GM19324 (cell line): Measurements from ENCODE around the gene RASA4B.
"Not testable (repeated sequence)": the region's sequence is repeated elsewhere in the genome, so short reads cannot be mapped to it uniquely, and the experiment has no call there.

Experiments used
- ATAC-seq: cut with Tn5 transposase; IDR thresholded peaks from one replicate; pipeline ENCODE4 v1.9.1; 2021; ENCODE audit warnings: mild to moderate bottlenecking, moderate library complexity; ENCODE audit not compliant: unreplicated experiment, low FRiP score

RASA4B gene

DNA sequence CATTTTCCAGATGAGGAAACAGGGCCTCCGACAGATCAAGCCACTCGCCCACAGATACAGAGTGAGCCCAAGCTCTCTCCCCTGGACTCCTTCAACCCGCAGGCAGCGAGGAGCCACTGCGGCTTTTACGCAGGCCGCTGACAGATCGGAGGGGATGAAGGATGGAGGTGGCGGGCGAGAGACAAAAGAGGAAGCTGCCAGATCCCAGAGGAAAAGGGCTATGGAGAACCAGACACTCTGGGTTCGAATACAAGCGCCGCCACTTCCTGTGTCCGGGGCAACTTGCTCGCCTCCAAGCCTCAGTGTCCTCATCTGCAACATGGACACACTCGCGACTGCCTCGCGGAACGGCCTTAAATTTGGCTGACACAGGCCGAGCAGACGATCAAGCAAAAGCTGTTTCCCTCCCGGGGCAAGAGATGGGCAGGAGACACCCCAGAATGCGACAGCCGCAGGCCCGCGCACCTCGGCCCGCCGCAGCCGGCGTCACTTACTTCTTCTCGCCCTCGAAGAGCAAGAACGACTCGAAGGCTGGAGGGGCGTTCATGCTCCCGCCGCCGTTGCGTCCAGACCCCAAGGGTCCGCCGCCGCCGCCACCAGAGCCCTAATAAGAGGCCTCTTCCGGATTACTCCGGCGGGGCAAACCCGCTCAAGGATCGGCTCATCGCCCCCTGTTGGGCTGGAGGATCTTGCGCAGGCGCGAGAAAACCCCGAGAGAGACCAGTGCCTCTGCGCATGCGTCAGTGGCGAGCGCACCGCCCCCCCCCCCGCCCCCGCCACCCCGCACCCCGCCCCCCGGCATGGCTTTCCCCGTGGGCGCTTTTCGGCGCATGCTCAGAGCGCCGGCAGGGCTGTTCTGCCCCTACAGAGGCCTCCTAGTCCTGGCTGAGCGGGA is 39.0 kb downstream of the RASA4B start, which contains the start of gene POLR2J:
Gene POLR2J (minus strand): TSS at position 609 of the 895 bp plus-strand sequence. CDS start 62 bp downstream, at position 547.
- ATAC-seq = peak; percentile 96

DNA sequence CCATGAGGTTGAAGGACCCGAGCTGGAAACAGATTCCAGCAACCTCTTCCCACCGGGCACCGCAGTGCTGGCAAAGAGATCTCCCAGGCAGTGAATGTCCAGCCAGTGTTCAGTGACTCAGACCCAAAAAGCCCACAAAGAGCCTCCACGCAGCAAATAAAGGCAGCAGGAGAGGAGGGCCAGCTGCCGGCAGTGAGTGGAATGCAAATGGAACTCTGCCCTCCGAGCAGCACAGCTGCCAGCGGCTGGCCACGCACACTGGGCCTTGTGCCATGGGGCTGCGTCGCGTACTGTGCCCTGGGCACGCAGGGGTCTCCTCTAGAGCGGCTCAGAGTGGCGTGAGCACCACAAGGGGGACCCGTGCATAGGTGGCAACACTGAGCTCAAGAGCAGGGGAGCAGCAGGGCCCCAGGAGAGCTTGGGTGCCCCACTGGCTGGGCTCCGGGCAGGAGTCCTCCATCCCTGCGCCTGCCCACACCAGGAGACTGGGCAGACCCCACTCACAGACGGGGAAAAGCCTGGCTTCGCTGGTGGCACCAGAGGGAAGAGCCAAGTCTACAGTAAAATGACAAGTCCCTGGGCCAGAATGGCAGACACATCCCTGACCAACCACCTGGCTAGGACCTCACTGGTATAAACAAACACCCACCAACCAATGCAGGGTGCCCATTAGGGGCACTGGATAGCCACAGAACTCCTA is 42.7 kb downstream of the RASA4B start:
- not testable (repeated sequence) for ATAC-seq

DNA sequence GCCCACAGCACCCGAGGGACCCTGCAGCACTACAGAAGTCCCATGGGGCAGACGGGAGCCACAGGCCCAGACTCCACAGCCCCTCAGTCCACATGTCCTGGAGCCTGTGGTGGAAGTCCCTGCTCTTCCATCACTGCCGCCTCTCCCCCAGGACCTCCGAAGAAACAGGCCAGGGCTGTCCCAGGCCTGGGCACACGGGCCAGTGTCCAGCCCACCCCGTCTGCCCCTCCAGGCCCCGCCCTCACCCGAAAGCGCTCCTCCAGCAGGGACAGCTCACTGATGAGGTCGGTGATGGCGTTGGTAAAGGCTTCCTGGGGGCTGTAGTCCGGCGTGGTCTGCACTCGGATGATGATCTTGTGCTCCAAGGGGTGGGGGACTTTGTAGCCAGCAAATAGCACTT is 43.5 kb downstream of the RASA4B start:
- not testable (repeated sequence) for ATAC-seq

DNA sequence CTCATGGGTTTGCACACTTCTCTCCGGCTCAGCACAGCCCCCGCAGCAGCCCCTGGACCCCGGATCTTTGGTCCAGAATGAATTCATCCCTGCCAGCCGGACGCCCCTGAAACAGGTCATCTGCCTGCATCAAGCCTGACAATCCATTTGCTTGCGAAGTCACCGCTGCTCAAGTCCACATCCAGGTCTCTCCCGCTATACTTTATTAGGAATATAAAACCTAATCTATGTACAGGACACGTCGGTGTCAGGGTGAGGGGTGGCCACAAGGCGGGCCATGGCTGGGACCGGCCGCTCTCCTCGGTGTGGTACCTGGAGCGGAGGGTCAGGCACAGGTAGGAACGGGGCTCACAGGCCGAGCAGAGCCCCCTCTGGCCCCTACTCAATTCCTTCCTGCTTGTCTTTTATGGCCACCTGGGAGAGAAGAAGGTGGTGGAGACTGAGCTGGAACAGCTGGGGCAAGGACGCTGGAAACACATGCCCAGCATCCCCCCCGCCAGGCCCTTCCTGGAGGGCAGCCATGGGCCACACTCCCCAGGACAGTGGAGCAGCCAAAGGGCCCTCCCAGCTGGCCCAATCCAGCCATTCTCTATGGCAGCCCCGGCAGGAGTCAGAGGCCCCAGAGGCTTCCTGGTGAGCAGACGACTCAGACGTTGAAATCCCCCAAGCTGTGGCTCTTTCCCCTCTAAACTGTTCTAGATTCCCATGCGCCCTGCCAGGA is 44.1 kb downstream of the RASA4B start:
- no peak for ATAC-seq

DNA sequence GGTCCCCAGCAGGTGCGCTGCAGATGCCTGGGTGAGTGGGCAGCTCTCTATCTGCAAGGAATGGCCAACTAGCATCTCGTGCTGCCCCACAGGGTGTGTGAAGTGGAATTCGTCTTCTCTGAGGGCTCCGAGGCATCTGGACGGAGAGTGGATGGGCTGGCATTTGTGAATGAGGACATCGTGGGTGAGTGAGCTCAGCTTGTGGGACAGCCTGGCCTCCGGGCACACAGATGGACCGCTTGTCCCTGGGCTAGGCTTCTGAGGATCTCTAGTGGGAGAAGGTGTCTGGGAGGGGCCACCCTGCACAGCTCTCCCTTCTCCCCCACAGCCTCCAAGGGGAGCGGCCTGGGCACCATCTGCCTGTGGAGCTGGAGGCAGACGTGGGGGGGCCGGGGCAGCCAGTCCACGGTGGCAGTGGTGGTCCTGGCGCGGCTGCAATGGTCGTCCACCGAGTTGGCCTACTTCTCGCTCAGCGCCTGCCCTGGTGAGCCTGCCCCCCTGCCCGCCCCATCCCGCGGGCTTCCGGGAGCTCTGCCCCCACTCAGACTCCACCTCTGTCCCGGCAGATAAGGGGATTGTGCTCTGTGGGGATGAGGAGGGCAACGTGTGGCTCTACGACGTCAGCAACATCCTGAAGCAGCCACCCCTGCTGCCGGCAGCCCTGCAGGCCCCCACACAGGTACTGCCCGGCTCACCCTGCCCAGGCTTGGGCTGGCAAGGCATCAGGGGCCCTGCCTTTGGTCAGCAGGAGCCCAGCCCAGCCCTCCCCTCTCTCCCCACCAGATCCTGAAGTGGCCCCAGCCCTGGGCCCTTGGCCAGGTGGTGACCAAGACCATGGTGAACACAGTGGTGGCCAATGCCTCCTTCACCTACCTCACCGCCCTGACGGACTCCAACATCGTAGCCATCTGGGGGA is 45.2 kb downstream of the RASA4B start:
- ATAC-seq = no peak

DNA sequence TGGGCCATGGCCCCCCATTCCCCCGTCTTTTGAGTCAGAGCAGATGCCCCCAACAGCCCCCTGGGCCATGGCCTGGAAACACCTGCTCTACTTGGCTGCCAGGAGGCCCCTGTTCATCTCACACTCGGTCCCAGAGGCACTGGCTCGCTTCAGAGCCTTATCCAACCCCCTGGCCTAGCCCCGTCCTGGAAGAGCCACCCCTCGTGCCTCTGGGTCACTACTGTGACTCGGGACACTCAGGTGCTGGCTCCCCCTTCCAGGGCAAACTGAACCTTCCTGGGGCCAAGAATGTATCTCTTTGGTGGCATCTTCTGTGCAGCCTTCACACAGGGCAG is 45.8 kb downstream of the RASA4B start:
- ATAC-seq = no peak

DNA sequence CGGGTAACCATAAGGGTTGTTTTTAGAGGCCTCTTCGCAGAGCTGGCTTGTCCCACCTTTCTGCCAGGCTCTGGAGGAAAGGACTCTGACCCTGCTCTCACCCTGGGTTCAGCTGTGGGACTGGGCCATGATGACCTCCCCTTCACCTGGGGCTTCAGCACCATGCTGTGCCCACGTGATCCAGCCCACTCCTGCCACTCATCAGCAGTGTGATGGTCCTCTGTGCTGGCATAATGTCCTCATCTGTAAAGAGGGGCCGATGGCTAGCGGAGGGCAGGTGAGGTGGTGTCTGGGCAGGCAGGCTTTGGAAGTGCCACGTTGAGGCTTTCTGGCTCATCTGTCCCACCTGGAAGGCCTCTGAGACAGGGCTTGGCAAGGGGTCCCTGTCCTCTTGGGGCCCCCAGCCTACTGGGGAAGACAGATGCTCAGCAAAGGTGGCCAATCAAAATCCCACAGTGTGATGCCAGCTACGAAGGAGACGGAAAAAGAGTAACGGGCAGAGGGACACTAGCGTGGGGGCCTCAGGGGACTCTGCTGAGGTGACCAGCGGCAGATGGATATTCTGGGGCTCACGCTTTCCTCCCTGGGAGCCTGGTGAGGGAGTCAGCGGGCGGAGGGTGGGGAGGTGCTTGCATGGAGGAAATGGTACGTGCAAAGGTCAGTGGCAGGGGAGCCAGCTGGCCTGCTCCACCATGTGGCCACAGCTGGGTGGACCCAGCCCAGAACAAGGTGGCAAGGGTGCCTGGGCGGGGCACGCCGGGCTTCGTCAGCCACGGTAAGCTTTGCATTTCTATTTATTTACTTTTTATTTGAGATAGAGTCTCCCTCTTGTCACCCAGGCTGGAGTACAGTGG is 47.4 kb downstream of the RASA4B start:
- no peak for ATAC-seq

DNA sequence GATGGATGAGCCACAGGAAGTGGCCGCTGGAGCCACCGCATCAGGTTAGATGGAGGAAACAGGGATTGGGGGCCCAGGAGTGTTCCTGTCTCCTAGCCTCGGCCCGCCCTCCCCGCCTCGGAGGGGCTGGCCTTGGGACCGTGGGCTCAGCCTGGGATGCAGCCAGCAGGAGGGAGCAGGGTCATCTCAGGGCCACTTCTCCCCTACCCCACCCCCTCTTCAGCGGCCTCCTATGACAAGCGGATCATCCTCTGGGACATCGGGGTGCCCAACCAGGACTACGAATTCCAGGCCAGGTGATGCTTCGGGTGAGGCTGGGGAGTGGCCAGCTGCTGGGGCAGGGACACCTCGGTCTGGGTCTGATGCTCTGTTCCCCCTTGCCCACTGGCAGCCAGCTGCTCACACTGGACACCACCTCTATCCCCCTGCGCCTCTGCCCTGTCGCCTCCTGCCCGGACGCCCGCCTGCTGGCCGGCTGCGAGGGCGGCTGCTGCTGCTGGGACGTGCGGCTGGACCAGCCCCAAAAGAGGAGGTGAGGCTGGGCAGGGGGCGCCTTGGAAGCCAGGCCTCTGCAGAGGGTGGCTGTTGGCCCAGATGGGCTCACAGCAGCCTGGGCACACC is 48.1 kb downstream of the RASA4B start:
- ATAC-seq = no peak

DNA sequence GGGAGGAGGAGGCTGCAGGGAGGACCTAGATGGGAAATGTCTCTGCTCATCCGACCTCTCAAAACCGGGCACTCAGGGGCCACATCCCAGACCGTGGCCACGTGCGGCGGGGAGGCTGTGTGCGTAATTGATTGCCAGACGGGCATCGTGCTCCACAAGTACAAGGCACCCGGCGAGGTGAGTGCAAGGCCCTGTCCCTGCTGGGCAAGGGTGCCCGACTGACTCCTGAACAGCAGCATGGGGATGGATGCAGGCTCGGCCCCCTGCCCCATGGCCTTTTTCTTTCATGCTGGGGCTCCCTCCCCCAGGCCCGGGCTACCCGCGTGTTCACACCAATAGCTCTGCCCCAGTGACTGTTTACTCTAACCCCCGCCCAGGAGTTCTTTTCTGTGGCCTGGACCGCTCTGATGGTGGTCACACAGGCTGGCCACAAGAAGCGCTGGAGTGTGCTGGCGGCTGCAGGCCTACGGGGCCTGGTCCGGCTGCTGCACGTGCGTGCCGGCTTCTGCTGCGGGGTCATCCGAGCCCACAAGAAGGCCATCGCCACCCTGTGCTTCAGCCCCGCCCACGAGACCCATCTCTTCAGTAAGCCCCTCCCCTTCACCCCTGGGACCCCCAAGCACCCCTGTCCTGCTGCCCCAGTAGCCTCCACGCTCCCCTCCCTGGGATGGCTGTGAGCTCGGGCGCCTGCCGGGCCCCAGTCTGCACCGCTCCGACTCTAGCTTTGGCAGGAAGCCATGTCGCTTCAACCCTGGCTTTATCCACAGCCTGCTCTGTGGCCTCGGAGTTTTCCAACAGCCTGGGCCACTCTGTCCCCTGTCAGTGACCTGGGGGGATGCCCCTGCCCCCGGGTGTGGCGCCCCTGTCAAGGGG is 48.9 kb downstream of the RASA4B start:
- ATAC-seq = no peak

DNA sequence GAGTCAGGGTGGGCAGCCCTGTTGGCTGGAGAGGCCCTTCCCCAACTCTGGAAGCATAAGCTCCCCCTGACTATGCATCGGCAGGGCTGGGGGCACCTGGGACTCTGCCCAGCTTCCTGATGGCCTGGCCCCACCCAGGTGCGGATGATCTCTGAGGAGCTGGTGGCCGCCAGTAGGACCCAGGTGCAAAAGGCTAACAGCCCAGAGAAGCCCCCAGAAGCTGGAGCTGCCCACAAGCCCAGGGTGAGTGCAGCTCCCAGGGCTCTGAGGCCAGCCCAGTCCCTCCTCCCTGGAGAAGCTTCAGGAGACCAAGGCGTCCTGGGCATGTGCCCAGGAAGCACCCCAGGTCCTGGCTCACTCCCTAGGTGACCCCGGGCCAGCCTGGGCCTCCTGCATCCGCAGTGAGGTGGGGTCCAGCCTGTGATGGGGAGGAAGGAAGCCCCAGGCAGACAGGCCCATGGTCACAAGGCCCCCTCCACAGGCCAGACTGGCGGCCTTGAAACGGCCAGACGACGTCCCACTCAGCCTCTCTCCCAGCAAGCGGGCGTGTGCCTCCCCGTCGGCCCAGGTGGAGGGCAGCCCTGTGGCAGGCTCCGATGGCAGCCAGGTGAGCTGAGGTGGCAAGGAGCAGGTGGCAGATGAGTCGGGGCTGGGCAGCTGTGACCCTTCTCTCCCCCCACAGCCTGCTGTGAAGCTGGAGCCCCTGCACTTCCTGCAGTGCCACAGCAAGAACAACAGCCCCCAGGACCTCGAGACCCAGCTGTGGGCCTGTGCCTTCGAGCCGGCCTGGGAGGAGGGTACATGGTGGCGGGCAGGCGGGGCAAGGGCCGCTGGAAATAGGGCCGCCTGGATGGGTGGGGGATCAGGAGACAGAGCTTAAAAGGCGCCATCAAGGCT is 49.7 kb downstream of the RASA4B start:
- no peak for ATAC-seq

DNA sequence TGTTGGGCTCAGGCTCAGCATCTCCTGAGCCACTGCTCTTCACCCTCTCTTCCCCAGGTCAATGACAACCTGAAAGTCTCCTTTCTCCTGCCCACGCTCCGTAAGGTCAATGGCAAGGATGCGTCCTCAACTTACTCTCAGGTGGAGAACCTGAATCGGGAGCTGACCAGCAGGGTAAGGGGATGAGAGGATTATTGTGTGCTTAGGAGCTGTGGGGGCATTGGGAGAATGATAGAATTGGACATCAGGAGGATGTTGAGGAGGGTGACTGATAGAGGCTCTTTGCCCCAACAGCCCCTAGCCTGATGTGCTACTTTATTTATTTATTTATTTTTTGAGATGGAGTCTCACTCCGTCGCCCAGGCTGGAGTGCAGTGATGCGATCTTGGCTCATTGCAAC is 51.5 kb downstream of the RASA4B start:
- ATAC-seq = no peak

DNA sequence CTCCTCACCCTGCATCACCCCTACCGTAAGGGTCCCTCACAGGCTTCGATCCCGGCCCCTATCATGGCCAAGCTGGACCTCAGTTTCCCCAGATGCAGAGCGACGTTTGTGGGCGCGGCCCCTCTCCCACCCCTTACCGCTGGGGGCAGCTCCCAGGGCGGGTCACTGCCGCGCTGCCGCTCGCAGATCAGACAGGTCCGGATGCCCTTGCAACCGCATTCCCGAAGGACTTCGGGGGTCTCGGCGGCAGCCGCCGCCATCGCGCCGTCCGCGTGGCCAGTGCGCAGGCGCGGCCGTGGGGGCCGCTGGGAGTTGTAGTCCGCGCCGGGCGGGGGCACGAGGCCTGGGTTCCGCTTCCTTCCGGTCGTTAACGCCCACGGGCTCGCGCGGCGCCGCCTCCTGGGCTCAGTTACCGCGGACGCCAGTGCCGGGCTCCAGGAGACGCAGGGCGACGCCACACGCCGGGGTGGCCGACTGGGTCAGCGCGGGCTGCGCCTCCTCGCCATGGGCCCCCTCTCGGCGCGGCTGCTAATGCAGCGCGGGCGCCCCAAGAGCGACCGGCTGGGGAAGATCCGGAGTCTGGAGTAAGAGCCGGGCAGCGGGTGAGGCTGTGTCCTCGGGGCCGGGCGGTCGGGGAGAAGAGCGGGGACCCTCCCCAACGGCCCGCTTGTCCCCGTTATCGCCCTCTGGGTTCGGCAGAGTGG is 52.8 kb downstream of the RASA4B start, which contains the start of the genes ALKBH4 and LRWD1:
Gene ALKBH4 (minus strand): TSS at position 287 of the 704 bp plus-strand sequence. CDS start 27 bp downstream, at position 260.
Gene LRWD1 (plus strand): TSS at position 408 of the 704 bp plus-strand sequence. CDS start 97 bp downstream, at position 505.
- ATAC-seq = peak; percentile 92

DNA sequence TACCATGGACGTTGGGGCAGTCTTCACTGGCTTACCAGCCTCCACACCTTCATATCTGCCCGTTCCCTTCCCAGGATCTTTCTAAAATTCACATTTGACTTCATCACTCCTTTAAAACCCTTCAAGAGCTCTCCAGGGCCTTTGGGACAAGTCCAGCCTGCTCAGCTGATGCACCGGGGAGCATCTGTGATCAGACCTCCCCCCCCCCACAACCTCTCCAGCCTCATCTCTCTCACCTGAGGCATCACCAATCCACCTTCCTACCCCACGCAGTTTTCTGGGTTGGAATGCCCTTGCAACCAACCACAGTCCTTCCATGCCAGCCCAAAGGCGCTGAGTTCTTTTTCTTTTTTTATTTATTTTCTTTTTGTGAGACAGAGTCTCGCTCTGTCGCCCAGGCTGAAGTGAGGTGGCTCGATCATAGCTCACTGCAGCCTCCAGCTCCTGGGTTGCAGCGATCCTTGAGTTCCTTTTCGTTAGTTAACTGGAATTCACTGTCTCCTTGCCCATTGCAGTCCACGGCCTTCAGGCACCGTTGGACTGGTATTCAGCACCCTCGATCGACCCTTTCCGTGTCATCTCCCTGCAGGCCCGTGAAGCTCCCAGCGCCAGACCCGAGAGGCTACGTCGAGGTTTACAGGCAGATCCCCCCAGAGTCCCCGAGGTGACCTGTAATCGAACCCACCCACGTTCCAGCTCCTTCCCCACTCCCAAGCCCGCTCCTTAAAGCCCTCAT is 53.6 kb downstream of the RASA4B start:
- ATAC-seq = no peak

DNA sequence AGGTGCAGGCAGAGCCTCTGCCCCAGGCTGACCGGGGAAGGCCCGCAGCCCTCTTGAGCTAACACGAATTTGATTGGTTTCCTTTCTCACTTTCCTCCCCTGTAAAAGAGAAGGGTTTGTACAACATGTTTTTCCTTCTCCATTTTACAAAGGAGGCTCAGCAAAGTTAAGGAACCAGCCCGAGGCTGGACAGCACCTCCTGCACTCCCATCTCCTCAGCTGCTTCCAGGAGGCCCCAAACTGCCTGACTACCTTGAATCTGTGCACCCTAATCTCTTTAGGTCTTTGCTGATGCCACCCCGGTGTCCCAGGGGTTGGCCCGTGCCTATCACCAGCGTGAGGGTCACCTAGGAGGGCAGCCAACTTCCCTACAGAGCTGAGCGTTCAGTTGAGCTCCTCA is 57.1 kb downstream of the RASA4B start:
- no peak for ATAC-seq

DNA sequence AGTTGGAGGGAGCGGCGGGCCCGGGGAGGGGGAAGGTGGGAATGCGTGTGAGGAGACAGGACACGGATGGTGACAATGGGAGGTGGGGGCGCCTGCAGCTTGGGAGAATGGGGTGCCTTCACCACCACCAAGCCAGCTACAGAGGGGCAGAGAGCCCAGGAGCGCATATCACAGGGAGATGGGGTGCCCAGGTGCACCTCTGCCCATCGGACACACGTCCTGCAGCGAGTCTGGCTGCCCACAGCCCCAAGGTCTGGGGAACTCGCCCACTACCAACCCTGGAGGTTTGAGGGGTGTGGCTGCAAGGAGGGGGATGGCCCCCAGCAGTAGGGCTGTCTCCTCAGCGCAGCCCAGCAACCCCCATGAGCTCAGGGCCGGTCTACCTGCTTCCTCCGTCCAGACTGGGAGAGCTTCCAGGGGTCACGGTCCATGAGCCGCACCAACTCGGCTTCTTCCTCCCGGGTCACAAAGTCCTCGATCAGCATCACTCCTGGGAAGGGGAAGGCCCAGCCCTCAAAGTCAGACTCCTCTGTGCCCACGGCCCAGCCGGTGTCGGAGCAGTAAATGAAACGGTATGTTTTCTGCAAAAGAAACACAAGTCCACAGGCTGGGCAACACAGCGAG is 58.2 kb downstream of the RASA4B start:
- no peak for ATAC-seq
